ENCODE data around the gene MYOG.

The MYOG gene

DNA sequence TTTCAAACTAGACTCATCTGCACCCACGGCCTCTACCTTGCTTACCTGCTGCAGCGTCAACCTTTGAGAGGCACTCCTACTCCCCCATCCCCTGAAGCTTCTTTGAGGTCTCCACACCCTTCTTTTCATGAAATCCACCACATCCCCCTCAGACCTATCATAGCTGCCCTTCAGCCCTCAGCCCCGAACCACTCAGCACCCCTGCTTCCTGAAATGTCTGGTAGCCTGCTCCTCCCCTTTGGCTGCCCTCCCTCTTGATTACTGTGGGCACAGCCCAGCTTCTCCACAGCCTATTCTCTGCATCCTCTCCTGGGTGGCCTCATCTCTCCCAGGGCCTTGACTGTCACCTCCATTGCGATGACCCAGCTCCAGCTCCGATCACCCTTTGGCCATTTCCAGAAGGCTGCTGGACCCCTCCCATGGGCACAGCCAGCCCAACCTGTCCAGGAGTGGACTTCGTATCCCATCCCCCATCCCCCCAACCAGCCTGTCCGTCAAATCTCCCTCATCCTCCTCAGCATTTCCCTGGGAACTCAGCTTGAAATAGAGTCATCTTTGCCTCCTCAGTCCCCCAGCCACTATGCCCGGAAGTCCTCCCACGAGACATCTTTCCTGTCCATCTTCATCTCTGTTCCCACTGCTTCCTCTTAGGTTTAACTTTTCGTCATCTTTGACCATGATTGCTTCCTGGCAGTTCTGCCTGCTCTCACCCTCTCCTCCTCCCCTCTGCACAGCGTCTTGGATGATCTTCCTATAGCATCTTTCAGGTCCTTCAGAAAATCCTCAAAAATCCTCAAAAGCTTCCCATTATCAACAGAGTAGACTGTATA lies 35.6 kb upstream of the MYOG start (continued):
- no peak for TF ChIP-seq ZNF565 (CRISPR knock-in tag; conservative IDR thresholded peaks at IDR 0.05; ENCODE audit: low read depth)
- TF ChIP-seq ZNF70 (CRISPR knock-in tag; IDR thresholded peaks at IDR 0.05): no peak
- no peak for TF ChIP-seq ESRRG (CRISPR knock-in tag; IDR thresholded peaks at IDR 0.05)
- TF ChIP-seq BACH2 (CRISPR knock-in tag; IDR thresholded peaks at IDR 0.05; ENCODE audit: borderline replicate concordance): no peak
- no peak for TF ChIP-seq ZFP30 (CRISPR knock-in tag; IDR thresholded peaks at IDR 0.05)
- no peak for TF ChIP-seq RARB (CRISPR knock-in tag; IDR thresholded peaks at IDR 0.05)
- no peak for TF ChIP-seq ISL1 (CRISPR knock-in tag; IDR thresholded peaks at IDR 0.05)

DNA sequence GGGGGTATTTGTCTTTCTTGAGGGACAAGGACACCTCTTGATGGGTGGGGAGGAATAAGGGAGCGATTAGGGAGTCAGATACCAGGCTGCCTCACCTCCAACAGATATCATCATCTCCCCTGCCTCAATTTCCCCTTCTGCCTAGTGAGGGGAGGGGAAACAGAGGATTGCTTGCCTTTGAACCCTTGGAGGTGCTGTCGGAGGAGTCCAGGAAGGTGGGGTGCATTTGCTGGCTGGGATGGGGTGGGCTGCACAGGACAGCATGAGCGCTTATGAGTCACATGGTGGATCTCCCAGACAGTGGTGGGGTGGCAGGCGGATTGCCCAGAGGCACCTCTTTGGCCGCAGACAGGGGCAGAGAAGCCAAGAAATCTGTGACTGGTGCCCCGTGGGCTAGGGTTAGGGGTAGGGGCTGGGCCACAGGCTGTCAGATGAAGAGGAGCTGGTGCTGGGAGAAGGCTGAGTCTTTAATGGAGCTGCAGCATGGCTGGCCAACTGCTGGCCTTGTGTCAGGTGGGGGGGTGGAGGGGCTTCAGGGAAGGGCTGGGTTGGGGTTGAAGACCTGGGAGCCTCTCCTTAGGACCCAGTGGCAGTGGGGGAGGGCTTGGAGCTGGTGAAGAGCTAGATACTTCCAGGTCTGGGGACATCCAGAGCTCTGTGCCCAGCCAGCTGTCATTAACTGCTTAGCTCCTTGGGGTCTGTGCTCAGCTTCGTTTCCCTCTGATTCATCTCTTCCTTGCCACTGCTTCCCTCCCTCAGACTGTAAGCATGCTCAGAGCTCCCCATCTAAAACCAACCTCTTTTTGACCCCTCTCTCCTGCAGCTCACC lies 34.7 kb upstream of the MYOG start:
- no peak for ATAC-seq
- TF ChIP-seq, protein P1, sequence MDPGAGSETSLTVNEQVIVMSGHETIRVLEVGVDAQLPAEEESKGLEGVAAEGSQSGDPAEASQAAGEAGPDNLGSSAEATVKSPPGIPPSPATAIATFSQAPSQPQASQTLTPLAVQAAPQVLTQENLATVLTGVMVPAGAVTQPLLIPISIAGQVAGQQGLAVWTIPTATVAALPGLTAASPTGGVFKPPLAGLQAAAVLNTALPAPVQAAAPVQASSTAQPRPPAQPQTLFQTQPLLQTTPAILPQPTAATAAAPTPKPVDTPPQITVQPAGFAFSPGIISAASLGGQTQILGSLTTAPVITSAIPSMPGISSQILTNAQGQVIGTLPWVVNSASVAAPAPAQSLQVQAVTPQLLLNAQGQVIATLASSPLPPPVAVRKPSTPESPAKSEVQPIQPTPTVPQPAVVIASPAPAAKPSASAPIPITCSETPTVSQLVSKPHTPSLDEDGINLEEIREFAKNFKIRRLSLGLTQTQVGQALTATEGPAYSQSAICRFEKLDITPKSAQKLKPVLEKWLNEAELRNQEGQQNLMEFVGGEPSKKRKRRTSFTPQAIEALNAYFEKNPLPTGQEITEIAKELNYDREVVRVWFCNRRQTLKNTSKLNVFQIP (CRISPR knock-in tag; IDR thresholded peaks at IDR 0.05; ENCODE audit: borderline replicate concordance, low read depth): no peak
- TF ChIP-seq RARB (CRISPR knock-in tag; IDR thresholded peaks at IDR 0.05): no peak
- TF ChIP-seq OSR1 (CRISPR knock-in tag; IDR thresholded peaks at IDR 0.05): no peak
- no peak for TF ChIP-seq ARNTL (CRISPR knock-in tag; IDR thresholded peaks at IDR 0.05; ENCODE audit: borderline replicate concordance, low read depth)

DNA sequence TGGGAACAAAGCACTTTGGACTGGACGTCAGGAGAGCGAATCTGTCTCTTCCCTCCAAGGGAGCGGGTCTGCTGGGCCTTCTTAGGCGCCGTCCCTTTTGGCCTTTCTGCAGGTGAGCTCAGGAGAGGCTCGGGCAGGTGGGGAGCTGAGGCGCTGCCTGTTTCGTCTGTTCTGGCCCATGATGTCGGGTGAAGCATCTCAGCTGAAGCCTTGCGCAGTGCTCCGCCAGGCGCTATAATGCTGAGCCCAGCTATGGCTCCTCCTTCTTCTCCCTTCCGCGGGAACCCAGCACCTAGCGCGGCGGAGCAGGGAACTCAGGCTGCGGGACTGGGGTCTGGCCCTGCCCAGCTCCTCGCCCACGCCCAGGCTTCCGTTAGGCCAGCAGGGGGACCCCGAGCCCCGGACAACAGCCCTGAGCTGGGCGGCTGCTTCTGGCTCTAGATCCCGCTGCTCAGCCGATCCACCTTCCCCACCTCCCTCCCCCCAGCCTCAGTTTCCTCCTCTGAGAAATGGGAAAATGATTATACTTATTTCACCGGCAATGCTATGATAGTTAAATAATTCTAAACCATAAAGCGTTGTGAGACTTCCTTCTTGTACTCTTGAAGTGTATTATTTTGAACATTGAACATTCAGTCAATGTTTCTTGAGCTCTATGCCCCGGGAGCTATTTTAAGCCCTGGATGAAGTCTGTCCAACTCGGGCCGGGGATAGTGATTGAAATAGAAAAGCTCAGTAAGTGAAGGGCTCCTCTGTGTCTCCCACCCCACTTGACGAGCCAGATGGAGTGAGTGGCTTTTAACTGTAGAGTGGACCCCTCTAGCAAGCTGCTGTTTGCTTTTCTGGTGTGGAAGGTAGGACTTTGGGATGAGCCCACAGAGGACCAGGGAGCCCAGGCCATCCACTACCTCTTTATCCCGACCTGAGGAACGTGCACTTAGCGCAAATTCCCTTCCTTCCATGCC lies 32.1 kb upstream of the MYOG start:
- ATAC-seq: peak; percentile 99
- TF ChIP-seq, protein P2, sequence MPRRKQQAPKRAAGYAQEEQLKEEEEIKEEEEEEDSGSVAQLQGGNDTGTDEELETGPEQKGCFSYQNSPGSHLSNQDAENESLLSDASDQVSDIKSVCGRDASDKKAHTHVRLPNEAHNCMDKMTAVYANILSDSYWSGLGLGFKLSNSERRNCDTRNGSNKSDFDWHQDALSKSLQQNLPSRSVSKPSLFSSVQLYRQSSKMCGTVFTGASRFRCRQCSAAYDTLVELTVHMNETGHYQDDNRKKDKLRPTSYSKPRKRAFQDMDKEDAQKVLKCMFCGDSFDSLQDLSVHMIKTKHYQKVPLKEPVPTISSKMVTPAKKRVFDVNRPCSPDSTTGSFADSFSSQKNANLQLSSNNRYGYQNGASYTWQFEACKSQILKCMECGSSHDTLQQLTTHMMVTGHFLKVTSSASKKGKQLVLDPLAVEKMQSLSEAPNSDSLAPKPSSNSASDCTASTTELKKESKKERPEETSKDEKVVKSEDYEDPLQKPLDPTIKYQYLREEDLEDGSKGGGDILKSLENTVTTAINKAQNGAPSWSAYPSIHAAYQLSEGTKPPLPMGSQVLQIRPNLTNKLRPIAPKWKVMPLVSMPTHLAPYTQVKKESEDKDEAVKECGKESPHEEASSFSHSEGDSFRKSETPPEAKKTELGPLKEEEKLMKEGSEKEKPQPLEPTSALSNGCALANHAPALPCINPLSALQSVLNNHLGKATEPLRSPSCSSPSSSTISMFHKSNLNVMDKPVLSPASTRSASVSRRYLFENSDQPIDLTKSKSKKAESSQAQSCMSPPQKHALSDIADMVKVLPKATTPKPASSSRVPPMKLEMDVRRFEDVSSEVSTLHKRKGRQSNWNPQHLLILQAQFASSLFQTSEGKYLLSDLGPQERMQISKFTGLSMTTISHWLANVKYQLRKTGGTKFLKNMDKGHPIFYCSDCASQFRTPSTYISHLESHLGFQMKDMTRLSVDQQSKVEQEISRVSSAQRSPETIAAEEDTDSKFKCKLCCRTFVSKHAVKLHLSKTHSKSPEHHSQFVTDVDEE (CRISPR knock-in tag; IDR thresholded peaks at IDR 0.05): no peak
- TF ChIP-seq SNAI2 (CRISPR knock-in tag; IDR thresholded peaks at IDR 0.05) (no peak), GLIS3 (CRISPR knock-in tag; IDR thresholded peaks at IDR 0.05) (no peak), ISL1 (CRISPR knock-in tag; IDR thresholded peaks at IDR 0.05) (no peak), OSR1 (CRISPR knock-in tag; IDR thresholded peaks at IDR 0.05) (no peak), ZFP3 (CRISPR knock-in tag; IDR thresholded peaks at IDR 0.05) (no peak)
- TF ChIP-seq, protein P1 (CRISPR knock-in tag; IDR thresholded peaks at IDR 0.05; ENCODE audit: borderline replicate concordance, low read depth): no peak

DNA sequence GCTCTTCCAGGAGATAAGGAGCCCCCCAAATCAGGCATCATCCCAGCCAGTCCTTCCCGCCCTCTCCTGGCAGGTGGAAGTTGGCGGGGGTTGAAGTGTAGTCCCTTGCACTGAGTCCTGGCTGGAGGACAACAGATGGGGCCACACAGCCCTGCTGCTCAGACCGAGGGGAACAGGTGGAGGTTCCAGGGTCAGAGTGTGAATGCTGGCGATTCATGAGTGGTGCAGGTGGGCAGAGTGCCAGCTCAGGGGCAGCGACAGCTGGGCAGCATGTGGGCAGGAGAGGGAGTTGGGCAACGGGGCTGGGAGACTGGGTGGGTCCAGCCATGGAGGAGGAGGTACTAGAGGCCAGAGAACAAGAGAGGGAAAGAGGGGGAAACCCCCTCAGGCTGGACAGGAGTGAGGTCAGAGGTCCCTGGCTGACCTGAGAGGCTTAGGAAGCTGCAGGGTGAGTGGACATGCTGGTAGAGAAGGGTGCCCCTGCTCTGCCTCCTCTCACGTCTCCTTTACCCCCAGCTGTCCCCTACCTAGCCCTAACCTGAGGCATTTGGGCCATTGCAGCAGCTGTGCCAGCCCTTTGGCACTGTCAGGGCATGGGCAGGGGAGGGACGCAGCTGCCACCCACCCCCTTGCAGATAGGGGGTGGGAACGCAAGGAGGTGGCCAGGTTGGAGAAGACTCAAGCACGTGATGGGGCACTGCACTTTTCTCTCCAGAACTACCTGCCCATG lies 30.4 kb upstream of the MYOG start:
- no peak for TF ChIP-seq ZFP30 (CRISPR knock-in tag; IDR thresholded peaks at IDR 0.05)
- TF ChIP-seq, protein P1 (CRISPR knock-in tag; IDR thresholded peaks at IDR 0.05; ENCODE audit: borderline replicate concordance, low read depth): no peak
- TF ChIP-seq RARB (CRISPR knock-in tag; IDR thresholded peaks at IDR 0.05): no peak
- TF ChIP-seq ISL1 (CRISPR knock-in tag; IDR thresholded peaks at IDR 0.05): no peak
- TF ChIP-seq, protein P2 (CRISPR knock-in tag; IDR thresholded peaks at IDR 0.05): no peak
- ATAC-seq: no peak

All from SK-N-SH treated with all-trans-retinoic acid at 6 μM for 48 hours (cell line).